Type B pancreatic cell (in vitro differentiated cells): ENCODE measurements around the gene GNB2. TPM values are rescaled to one million over a fixed set of nuclear protein-coding genes. Genes with fewer than 3 reads are reported as not detected.

Source experiments
- DNase-seq: peaks from one replicate; pipeline ENCODE4 v3.0.0; 2021; ENCODE audit warnings: mixed read lengths; ENCODE audit not compliant: unreplicated experiment; ENCODE audit errors: extremely low spot score
- H3K27ac Mint-ChIP-seq: 2 replicates; pipeline ENCODE4 v1.8.0; 2021; ENCODE audit warnings: mild to moderate bottlenecking, mixed read lengths
- H3K27me3 Mint-ChIP-seq: 2 replicates; pipeline ENCODE4 v1.8.0; 2021; ENCODE audit warnings: mixed read lengths
- H3K36me3 Mint-ChIP-seq: 2 replicates; pipeline ENCODE4 v1.8.0; 2021; ENCODE audit warnings: mixed read lengths
- H3K4me1 Mint-ChIP-seq: one replicate; pipeline ENCODE4 v1.8.0; 2021; ENCODE audit warnings: mixed read lengths; ENCODE audit not compliant: unreplicated experiment
- H3K4me3 Mint-ChIP-seq: 2 replicates; pipeline ENCODE4 v1.8.0; 2021; ENCODE audit warnings: mild to moderate bottlenecking, mixed read lengths
- H3K9me3 Mint-ChIP-seq: 2 replicates; pipeline ENCODE4 v1.8.0; 2021; ENCODE audit warnings: mixed read lengths
- total RNA-seq: library from RNA; stranded (reverse); gene quantifications from 2 replicates; pipeline ENCODE4 v1.2.1, GENCODE V29; 2021; ENCODE audit warnings: low replicate concordance
- TF ChIP-seq, protein P1 (sequence below): fragments of 200-600 bp; sonication (generic); conservative IDR thresholded peaks from 2 replicates; pipeline ENCODE4 v1.5.0; 2021; ENCODE audit warnings: antibody characterized with exemption, mild to moderate bottlenecking

The GNB2 gene
- total RNA-seq, 1 donor from 2014 or later: 179 TPM

DNA sequence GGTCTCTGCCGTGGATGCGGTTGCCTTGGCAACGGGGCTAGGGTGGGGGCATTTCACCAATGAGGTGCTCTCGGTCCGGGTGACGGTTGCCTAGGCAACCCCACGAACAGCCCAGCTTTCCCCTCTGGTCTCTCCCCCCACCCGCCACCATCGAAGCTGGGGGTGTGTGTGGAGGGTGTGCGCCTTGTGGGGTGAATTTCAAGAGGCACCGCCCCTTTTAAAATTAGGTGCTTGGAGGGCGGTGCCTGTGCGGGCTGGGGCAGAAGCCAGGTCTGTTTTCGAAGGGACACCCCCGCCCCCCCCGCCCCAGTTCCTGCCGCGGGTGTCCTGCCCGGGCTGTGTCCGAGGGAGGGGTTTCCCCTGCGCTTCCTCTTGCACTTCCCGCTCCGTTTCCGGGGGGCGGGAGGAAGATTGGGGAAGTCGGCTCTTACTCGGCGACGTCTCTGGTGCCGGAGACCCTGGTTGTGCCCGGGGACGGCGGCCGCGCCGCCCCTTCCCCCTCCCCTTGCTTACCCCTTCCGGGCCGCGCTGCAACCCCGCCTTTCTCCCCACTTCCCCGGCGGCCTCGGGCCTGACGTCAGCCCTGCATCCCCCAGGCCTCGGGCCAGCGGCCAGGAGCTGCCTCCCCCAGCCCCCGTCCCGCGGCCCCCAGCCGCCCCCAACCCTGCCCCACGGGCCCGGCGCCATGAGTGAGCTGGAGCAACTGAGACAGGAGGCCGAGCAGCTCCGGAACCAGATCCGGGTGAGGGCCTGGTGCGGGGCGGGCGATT is 2.2 kb downstream of the GNB2 start:
- no peak overlapping the region for H3K27ac Mint-ChIP-seq
- peaks cover 10% of the 10 kb centered on the region for H3K4me1 Mint-ChIP-seq
- H3K4me3 Mint-ChIP-seq: peak overlapping the region; percentile 85
- H3K36me3 Mint-ChIP-seq: peaks cover 3% of the 10 kb centered on the region
- no peak for DNase-seq
- H3K27me3 Mint-ChIP-seq: peaks cover 7% of the 10 kb centered on the region
- TF ChIP-seq, protein P1, sequence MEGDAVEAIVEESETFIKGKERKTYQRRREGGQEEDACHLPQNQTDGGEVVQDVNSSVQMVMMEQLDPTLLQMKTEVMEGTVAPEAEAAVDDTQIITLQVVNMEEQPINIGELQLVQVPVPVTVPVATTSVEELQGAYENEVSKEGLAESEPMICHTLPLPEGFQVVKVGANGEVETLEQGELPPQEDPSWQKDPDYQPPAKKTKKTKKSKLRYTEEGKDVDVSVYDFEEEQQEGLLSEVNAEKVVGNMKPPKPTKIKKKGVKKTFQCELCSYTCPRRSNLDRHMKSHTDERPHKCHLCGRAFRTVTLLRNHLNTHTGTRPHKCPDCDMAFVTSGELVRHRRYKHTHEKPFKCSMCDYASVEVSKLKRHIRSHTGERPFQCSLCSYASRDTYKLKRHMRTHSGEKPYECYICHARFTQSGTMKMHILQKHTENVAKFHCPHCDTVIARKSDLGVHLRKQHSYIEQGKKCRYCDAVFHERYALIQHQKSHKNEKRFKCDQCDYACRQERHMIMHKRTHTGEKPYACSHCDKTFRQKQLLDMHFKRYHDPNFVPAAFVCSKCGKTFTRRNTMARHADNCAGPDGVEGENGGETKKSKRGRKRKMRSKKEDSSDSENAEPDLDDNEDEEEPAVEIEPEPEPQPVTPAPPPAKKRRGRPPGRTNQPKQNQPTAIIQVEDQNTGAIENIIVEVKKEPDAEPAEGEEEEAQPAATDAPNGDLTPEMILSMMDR: no peak
- H3K9me3 Mint-ChIP-seq: no peaks in the 10 kb centered on the region

DNA sequence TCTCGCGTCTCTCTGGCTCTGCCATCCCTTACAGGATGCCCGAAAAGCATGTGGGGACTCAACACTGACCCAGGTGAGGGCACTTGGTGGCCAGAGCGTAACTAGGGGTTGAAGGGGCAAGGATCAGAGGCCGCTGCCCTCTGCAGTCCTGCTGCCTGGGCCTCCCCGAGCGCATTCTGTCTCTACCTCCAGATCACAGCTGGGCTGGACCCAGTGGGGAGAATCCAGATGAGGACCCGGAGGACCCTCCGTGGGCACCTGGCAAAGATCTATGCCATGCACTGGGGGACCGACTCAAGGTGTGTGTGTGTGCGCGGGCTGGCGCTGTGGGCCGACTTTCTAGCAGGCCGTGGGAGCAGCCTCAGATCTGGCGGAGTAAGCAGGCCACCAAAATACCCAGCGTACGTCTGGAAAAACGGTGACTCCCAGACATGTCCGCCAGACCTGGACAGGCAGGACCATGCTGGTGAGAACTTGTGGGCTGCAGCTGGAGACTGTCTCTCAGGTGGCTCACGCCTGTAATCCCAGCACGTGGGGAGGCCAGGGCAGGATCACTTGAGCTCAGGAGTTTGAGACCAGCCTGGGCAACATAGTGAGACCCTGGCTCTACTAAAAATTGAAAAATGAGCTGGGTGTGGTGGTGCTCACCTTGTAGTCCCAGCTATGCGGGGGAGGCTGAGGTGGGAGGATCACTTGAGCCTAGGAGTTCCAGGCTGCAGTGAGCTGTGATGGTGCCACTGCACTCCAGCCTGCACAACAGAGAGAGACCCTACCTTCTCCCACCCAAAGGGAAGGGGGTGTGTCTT is 3.2 kb downstream of the GNB2 start:
- no peak overlapping the region for H3K27ac Mint-ChIP-seq
- H3K4me1 Mint-ChIP-seq: peaks cover 10% of the 10 kb centered on the region
- peaks cover 3% of the 10 kb centered on the region for H3K36me3 Mint-ChIP-seq
- peak overlapping the region; percentile 85 for H3K4me3 Mint-ChIP-seq
- DNase-seq: no peak
- H3K27me3 Mint-ChIP-seq: peaks cover 2% of the 10 kb centered on the region
- H3K9me3 Mint-ChIP-seq: no peaks in the 10 kb centered on the region
- TF ChIP-seq, protein P1: no peak

DNA sequence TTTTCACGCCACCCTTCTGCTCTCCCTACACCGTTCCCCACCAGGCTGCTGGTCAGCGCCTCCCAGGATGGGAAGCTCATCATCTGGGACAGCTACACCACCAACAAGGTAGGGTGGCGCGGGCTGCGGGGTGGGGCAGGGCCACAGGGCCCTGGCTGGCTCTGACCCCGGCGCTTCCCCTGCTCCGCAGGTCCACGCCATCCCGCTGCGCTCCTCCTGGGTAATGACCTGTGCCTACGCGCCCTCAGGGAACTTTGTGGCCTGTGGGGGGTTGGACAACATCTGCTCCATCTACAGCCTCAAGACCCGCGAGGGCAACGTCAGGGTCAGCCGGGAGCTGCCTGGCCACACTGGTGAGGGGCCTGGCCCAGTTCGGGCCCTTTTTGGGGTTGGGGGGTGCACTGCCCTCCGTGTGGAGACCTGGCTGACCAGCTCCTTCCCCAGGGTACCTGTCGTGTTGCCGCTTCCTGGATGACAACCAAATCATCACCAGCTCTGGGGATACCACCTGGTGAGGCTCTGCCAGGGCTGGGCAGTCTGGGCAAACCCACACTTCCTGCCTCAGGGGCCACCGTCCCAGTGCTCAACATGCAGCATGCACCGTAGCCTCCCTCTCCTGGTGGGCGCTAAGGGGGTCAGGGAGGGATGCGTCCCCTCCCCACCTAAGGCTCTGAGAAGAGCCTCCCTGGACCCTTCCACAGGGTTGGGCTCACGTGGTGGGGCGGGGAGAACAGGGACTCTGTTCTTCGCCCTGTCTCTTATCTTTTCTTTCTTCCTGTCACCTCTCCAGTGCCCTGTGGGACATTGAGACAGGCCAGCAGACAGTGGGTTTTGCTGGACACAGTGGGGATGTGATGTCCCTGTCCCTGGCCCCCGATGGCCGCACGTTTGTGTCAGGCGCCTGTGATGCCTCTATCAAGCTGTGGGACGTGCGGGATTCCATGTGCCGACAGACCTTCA is 4.0 kb downstream of the GNB2 start:
- Mint-ChIP-seq H3K27ac (peak overlapping the region; percentile 61), H3K4me1 (peaks cover 10% of the 10 kb centered on the region), H3K4me3 (peak overlapping the region; percentile 85), H3K9me3 (no peaks in the 10 kb centered on the region), H3K36me3 (peaks cover 3% of the 10 kb centered on the region), H3K27me3 (no peaks in the 10 kb centered on the region)
- no peak for DNase-seq
- TF ChIP-seq, protein P1: no peak

DNA sequence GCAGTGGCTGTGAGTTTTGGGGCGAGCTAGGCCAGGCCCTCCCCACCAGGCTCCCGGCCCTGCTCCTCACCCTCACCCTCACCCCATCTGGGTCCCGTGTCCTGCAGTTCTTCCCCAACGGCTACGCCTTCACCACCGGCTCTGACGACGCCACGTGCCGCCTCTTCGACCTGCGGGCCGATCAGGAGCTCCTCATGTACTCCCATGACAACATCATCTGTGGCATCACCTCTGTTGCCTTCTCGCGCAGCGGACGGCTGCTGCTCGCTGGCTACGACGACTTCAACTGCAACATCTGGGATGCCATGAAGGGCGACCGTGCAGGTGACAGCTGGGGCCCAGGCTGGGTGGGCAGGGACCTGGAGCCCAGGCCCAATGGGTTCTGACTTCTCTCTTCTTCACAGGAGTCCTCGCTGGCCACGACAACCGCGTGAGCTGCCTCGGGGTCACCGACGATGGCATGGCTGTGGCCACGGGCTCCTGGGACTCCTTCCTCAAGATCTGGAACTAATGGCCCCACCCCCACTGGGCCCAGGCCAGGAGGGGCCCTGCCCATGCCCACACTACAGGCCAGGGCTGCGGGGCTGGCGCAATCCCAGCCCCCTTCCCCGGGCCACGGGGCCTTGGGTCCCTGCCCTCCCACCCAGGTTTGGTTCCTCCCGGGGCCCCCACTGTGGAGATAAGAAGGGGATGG is 4.9 kb downstream of the GNB2 start:
- H3K4me3 Mint-ChIP-seq: peak overlapping the region; percentile 67
- H3K27me3 Mint-ChIP-seq: no peaks in the 10 kb centered on the region
- peaks cover 10% of the 10 kb centered on the region for H3K4me1 Mint-ChIP-seq
- DNase-seq: no peak
- TF ChIP-seq, protein P1: no peak
- H3K36me3 Mint-ChIP-seq: peaks cover 3% of the 10 kb centered on the region
- peak overlapping the region; percentile 61 for H3K27ac Mint-ChIP-seq
- H3K9me3 Mint-ChIP-seq: no peaks in the 10 kb centered on the region
